Astrocyte of the hippocampus (primary cell): ENCODE data around the gene GTF2IRD1.
"Not testable (repeated sequence)": the region's sequence is repeated elsewhere in the genome, so short reads cannot be mapped to it uniquely, and the experiment has no call there.

ENCODE experiments used
- DNase-seq: peaks from one replicate; pipeline ENCODE4 v3.0.0; 2011; ENCODE audit warnings: low read depth, low spot score

The GTF2IRD1 gene

DNA sequence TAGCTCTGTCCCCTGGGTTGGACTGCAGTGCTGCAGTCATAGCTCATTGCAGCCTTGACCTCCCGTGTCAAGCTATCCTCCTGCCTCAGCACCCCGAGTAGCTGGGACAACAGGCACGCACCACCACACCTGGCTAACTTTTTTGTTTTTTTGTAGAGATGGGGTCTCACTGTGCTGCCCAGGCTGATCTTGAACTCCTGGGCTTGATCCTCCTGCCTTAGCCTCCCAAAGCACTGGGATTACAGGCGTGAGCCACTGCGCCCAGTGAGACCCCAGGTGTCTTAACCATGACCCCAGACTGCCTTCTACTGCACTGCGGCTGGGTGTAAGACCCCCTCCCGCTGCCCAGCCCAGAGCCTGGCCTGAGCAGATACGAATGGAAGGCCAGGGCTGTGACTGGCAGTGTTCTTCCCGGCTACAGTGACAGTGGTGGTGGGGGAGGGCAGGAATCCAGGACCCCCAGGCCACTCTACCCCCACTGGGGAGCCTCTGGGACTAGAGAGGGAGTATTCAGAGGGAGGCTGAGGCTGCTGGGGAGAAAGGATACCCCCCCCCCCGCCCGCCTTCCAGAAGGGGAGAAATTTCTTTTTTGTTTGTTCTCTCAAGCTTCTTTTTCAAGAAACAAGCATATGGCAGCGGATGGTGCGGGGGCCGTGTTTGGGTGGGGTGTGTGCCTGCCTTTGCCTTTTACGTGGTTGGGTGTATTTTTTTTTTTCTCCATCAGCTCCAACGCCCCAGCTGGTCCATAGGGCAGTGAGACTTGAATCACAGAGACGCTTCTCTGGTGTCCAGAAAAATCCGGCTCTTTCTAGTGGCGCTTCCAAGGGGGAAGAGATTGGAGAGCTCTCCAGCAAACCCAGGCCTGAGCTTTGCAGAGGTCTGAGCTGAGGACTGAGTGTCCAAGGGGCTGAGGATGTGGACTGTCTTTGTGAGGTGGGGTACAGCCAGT, 36.6 kb downstream of the GTF2IRD1 start:
- DNase-seq: no peak

DNA sequence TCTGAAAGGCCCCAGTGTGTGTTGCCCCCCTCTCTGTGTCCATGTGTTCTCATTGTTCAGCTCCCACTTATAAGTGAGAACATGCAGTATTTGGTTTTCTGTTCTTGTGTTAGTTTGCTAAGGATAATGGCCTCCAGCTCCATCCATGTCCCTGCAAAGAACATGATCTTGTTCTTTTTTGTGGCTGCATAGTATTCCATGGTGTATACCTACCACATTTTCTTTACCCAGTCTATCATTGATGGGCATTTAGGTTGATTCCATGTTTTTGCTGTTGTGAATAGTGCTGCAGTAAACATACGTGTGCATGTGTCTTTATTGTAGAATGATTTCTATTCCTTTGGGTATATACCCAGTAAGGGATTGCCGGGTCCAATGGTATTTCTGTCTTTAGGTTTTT, 37.8 kb downstream of the GTF2IRD1 start:
- not testable (repeated sequence) for DNase-seq

DNA sequence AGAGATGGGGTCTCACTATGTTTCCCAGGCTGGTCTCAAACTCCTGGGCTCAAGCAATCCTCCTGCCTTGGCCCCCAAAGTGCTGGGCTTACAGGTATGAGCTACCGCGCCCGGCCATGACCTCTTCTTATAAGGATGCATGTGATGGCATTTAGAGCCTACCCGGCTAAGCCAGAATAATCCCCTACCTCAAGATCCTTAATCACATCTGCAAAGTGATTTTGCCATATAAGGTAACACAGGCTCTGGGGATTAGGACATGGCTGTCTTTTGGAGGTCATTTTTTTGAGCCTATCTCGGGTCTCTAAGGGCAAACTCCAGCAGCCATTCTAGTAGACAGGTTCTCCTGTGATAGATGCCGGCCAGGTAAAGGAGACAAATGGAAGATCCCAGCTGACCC, 39.6 kb downstream of the GTF2IRD1 start:
- DNase-seq: no peak

DNA sequence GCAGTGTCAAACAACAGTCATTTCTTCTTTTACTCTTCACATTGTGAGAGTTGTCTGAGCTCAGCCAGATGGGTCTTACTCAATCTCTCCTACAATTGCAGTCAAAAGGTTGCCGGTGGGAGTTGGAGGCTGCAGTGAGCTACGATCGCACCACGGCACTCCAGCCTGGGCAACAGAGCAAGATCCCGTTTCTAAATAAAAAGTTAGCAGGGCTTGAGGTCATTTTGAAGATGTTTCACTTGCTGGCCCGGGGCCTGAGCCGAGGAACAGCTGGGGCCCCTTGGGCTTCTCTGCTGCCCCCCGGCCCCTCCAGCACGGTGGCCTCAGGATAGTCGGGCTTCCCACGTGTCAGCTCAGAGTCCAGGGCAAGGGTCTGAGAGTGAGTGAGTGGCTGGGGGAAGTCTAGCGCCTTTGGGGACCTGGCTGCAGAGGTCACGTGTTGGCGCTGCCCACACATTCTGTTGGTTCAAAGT, 40.4 kb downstream of the GTF2IRD1 start:
- no peak for DNase-seq

DNA sequence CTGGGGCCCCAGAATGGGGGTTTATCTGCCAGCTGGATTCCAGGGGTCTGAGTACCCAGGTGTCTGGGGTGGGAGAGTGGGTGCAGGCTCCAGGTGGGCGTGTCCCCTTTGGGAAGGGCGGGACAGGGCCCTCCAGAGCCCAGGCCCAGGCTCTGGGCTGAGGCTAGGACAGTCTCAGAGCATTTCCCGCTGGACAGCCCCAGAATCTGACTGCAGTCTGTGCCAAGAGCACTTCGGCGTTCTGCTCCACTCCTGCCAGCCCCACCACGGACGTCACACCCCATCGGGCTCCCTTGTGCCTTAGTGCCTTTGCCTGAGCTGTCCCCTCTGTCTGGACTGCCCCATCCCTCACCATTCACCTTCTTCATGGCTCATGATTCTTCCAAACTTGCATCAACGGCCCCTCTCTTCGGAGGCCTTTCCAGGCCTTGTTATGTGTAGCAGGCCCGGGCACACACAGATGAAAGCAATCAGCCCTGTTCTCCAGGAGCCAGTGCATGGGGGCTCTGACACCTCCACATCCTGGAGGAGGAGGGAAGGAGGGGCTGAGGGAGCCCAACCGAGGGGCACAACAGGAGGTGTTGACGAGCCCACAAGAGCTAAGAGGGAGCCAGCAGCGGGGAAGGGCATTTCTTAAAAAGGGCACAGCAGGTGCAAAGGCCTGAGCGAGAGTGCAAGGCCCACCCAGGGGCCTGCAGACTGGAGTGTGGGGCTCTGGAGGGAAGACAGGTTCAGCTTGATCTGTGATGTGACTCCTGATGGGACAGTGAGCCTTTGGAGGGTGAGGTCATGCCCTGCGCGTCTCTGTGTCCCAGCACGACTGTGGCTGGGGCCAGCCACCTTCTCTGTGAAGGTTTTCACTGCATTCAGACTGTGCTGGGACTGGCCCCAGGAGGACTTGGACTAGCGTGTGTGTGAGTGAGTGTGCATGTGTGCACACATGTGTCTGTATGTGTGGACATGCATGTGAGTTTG, 41.7 kb downstream of the GTF2IRD1 start:
- no peak for DNase-seq

DNA sequence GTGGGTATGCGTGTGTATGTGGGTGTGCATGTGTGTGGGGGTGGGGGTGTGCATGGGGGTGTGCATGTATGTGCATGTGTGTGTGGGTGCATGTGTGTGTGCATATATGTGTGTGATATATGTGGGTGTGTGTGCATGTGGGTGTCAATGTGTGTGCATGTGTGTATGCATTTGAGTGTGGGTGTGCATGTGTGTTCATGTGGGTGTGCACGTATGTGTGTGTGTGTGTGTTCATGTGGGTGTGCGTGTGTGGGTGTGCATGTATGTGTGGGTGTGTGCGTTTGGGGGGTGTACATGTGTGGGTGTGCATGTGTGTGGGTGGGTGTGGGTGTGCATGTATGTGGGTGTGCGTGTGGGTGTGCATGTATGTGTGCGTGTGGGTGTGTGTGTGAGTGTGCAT, 42.6 kb downstream of the GTF2IRD1 start:
- no peak for DNase-seq

DNA sequence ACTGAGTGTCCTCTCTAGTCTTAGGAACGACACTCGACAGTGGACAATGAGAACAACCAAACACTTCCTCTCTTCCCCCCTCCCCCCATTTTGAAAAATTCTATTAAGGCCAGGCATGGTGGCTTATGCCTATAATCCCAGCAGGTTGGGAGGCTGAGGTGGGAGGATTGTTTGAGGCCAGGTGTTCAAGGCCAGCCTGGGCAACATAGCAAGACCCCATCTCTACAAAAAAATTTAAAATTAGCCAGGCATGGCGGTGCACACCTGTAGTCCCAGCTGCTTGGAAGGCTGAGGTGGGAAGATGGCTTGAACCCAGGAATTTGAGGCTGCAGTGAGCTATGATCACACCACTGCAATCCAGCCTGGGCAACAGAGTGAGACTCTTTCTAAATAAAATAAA, 43.1 kb downstream of the GTF2IRD1 start:
- DNase-seq: not testable (repeated sequence)

DNA sequence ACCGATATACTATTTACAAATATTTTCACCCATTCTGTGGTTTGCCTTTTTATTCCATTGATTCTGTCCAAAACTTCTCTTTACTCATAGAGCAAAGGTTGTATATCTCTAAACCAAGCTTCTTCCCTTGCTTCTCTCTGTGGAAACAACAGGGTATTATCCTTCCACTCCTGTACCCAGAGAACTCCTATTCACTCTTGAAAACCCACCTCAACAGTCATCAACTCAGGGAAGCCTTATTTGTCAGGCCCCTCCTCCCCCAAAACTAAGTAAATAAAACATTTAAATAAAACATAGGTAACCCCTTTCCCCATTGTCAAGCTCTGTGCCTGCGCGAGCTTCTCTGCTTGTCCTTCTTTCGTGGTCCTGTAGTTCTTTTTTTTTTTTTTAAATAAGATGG, 44.6 kb downstream of the GTF2IRD1 start:
- no peak for DNase-seq

DNA sequence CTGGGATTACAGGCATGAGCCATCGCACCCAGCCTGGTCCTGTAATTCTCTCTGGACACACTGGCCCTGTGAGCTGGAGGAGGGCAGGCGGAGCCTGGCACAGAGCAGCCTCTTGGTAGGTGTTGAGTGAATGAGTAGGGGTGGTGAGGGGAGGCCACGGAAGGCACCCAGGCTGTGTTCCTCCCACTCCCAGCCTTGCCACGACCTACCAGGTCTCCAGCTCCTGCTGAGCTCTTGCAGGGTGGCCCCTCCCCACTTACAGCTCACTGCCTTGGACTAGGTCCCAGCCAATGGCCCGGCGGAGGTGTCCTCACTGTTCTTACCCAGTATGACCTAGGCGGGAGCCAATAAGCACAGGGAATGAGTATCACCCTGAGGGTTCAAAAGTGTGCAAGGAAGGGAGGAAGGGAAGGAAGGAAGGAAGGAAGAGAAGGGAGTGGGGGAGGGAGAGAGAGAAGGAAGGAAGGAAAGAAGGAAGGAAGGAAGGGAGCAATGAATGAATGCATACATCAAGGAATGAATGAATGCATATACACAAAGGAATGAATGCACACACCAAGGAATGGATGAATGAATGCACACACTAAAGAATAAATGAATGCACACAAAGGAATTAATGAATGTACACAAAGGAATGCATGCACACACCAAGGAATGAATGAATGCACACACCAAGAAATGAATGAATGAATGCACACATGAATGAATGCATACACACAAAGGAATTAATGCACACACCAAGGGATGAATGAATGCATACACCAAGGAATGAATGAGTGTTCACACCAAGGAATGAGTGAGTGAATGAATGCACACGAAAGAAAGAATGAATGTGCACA, 45.5 kb downstream of the GTF2IRD1 start:
- DNase-seq: no peak

DNA sequence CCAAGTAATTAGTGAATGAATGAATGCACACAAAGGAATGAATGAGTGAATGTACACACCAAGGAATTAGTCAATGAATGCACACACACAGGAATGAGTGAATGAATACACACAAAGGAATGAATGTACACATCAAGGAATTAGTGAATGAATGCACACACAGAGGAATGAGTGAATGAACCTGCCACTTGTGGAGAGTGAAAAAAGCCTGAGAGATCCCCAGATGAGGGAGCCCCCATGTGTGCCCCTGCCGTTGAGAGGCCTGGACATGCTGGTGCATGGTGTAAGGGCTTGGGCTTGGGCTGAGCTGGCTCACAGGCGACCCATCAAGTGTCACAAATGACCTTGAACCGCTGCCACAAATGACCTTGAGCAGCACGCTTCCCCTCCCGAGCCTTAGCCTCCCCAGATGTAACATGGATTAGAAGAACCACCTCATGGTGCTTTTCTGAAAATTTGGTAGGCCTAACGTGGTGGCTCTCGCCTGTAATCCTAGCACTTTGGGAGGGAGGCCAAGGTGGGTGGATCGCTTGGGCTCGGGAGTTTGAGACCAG, 46.2 kb downstream of the GTF2IRD1 start:
- no peak for DNase-seq

DNA sequence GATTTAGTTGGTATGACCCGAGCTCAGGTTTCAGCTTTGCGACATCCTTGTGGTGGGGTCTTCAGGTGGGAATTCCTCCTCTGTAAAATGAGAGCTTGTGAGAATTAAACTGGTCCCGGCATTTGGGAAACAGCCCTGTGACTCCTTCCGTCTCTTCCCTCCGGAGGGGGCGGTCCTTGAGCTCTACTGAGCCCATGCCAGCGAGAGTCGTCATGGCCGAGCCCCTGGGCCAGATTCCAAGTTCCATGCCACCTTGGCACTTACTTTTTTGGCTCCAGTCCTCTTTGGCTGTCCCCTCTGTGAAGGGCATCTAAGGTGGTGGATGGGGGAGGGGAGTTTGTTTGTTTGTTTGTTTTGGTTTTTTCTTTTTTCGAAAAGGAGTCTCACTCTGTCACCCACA, 47.6 kb downstream of the GTF2IRD1 start:
- peak; percentile 62 for DNase-seq

DNA sequence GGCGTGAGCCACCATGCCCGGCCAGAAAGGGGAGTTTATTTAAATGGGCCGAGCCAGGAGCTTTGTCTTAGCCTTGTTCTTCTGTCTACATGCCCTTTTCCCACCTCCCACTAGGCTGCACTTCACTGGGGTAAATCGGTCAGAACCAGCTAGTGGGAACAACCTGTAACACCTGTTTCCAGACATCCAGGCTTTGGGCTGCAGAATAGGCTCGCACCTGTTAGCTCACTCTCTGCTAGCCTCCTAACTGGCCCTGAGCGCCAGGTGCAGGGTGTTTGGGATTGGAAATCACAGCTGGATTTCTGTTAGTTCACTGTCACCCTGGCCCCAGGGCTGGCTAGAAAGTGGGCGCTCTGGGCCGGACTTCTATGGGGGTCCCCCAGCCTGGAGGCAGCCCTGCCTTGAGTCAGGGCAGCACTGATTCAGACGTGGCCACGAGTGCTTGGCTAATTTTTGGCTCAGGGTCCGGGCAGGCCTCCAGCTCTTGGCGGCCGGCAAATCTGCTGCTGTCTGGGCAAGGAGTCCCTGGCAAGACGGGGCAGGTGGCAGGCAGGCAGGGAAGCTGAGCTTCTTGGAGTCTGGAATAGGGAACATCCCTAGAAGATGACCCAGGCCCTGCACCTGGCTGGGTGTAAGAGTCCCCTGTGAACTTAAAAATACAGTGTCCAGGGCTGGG, 48.6 kb downstream of the GTF2IRD1 start:
- DNase-seq: peak; percentile 85

DNA sequence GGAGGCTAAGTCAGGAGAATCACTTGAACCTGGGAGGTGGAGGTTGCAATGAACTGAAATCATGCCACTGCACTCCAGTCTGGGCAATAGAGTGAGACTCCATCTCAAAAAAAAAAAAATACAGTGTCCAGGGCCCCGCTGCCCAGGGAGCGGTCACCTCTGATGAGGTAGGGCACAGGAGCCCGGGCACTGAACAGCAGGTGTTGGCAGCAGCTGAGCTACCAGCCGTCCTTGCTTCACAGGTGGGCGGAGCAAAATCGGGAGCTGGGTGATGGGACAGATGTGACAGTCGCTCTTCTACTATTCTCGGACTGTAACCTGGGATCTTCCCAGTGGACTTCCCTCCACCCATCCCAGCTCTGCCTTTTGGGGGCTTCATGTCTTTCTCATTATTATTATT, 49.4 kb downstream of the GTF2IRD1 start:
- no peak for DNase-seq

DNA sequence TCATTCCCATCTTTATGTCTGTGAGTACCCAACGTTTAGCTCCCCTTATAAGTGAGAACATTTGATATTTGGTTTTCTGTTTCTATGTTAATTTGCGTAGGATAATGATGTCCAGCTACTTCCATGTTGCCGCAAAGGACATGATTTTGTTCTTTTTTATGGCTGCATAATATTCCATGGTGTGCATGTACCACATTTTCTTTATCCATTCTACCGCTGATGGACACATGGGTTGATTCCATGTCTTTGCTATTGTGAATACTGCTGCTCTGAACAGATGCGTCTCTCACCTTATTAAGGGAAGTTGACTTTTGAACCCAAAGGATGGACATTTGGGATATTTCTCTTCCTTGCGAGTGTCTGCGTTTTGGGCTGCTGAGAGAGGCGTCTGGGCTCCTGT, 50.2 kb downstream of the GTF2IRD1 start:
- no peak for DNase-seq

DNA sequence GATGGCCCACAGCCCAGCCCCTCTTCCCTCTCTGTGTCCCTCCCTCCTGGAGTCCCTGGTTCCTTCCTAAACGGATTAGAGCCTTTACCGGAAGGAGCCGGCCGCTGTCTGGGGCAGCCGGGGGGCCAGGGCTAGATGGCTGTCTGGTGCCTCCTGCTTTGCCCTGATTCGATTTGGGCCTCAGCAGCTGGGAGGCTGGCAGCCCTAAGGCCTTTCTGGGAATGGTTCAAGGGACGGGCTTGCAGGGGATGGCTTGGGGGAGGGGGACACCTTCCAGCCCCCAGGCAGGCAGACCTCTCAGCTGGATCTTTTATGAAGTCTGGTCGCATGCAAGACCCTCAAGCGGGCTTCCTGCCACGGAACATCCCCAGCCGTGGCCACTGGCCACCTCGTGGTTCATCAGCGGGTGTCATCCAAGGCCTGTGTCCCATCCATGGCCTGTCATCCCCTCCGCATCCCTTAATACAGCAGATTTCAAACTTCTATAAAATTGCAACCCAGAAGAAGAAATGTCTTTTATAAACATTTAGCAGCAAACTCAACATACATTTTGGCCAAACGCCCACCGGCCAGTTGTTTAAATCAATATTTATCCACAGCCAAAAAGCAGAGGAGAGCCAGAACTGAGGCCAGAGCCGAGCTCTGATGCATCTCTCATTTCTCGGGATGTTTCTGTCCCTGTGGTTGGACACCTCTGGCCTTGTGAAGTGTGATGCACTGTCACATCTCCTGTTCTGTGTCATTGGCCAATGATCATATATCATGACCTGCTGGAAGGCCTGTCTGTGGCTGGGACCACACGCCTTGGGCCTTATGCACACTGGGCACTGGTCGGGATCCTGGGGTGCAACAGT, 52.0 kb downstream of the GTF2IRD1 start:
- DNase-seq: no peak

DNA sequence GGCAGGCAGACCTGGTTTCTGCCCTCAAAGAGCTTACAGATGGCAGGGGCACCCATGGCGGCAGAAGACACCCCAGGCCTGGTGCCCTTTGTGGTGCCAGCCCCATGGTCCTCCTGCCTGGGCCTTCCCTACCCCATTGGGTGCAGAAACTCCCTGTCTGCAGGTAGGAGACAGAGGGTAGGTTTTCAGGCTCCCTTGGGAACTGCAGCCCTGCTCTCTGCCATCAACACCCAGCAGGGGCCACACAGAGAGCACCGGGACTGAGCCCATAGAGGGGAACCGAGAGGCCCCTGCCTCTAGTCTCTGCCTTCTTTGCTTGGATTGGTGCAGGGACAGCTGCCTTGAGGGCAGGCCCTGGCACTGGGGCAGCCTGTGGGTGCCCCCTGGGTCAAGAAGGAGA, 52.6 kb downstream of the GTF2IRD1 start:
- no peak for DNase-seq

DNA sequence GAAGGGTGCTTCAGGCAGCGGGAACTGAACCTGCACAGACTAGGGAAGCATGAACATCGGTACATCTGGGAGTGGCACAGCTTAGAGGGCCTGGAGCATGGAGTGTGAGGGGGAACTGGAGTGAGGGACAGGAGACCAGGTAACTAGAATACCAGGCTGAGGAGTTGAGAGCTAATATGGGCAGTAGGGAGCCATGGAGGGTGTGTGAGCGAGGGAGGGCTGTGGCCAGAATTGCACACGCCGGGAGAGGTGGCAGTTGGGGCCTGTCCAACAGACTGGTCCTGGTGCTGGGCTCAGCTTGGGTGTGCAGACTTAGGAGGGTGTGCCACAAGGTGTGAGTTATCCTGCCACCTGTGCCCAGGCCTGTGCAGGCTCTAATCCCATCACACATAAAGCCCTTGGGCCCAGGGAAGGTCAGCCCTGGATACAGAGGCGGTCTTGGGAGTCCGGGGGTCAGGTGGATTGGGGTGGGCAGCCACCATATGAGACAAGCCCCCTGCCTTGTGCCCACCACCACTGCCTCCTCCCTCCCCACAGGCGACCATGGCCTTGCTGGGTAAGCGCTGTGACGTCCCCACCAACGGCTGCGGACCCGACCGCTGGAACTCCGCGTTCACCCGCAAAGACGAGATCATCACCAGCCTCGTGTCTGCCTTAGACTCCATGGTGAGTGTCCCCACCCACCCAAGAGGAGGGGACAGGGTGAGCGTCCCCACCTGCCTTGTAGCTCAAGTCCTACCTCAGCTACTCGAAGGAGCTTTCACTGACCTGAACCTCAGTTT, 54.0 kb downstream of the GTF2IRD1 start:
- DNase-seq: no peak

DNA sequence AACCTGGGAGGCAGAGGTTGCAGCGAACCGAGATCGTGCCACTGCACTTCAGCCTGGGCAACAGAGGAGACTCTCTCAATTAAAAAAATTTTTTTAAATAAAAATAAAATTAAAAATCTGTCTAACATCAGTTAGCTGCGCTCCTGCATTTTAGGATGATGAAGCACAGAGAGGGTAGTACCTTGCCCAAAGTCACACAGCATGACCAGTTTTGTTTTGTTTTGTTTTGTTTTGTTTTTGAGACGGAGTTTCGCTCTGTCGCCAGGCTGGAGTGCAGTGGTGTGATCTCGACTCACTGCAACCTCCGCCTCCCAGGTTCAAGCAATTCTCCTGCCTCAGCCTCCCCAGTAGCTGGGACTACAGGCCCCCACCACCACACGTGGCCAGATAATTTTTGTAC, 55.7 kb downstream of the GTF2IRD1 start:
- DNase-seq: not testable (repeated sequence)

DNA sequence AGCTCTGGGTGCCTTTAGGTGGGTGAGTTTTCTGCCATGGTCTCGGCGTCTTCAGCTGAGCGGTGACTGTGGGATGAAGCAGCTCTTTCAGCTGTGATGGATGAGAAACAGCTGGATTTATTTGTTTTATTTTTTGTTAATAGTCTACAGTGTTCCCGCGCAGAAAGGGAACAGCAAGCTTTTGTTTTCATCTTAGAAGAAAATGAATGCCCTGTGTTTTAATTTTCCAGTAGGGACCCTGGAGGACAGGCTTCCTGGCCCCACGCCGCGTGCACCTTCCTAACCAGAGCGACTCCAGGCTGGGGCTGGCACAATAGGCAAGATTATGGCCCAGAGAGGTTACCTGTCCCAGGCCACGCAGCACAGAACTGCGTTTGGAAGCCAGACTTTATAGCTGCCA, 57.6 kb downstream of the GTF2IRD1 start:
- no peak for DNase-seq
